NCI-H1436 treated with DMSO at 0.1 percent for 48 hours (cell line): ENCODE measurements around the gene ZNF620.
A peak's percentile ranks its signal among the peaks of the same experiment; 100 is the strongest.
"Not testable (repeated sequence)": the region's sequence is repeated elsewhere in the genome, so short reads cannot be mapped to it uniquely, and the experiment has no call there.

Source experiments
- DNase-seq: peaks from one replicate; lab custom pipeline; 2025; lab: John Stamatoyannopoulos, UW

ZNF620 gene

GRCh38 chr3:40505599-40506462 lies at the start of gene ZNF620:
TSS of gene ZNF620 (plus strand) at chr3:40506039. CDS start at chr3:40506353, 314 bp downstream.
- DNase-seq, result no peak

DNA sequence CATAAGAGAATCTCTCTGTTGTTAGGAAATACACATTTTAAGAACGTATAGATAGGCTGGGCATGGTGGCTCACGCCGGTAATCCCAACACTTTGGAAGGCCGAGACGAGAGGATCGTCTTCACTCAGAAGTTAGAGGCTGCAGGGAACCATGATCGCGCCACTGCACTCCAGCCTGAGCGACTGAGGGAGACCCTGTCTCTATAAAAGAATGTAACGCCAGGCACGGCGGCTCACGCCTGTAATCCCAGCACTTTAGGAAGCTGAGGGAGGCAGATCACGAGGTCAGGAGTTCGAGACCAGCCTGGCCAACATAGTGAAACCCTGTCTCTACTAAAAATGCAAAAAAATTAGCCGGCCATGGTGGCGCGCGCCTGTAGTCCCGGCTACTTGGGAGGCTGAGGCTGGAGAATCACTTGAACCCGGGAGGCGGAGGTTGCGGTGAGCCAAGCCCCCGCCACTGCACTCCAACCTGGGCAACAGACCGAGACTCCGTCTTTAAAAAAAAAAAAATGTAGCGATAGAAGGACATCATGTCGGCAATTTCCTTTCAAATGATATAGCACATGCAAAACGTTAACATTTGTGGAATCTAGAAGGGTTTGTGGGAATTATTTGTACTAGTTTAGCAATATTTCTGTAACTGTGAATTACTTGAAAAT lies 49.4 kb upstream of the ZNF620 start:
- no peak for DNase-seq

DNA sequence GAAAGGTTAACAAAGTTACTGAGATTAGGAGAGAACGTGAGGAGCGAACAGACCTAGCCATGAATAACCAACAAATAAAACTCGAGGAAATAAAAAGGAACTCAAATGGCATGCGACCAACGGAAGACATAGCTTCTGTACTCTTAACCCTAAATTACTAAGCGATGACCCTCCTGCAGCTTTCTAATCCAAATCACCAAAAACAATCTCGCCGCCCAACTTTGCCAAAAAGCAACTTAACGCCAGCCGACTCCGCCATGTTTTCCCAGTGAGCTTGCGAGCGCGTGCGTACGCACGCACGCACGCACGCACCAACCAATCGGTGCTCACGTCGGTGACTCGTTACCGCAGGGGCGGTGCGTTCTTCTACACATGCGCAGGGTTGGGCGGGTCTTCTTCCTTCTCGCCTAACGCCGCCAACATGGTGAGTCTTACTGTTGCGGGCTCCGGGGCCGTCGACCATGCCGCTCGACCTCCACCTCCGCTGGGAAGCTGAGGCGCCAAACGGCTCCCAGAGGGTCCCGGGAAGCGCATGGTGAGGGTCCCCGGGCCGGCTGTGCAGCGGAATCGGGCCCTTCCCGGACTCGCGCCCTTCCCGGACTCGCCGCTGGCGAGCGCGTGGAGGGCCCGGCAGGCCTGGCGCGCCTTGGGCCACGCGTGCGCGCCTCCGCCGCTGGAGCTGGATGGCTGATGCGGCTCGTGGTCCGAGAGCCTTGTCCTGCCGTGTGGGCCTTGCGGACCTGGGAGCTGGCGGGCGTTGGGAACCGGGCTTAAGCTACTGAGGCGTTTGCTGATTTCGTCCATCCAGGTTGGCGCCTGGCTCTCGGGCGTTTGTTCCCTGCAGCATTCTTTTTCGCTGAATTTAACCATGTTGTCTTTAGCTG lies 48.7 kb upstream of the ZNF620 start, which contains the start of gene RPL14:
Gene RPL14 (plus strand): TSS at position 400 of the 884 bp plus-strand sequence. CDS start 133 bp downstream, at position 533.
- peak; percentile 42 for DNase-seq

- no peak for DNase-seq
These were observed 47.4 kb upstream of the ZNF620 start for GRCh38 chr3:40458473-40458872.

GRCh38 chr3:40460481-40460880 lies 45.4 kb upstream of the ZNF620 start:
- DNase-seq, result not testable (repeated sequence)

- DNase-seq, result no peak
These were observed 44.7 kb upstream of the ZNF620 start for GRCh38 chr3:40461161-40461560.

- not testable (repeated sequence) for DNase-seq
These were observed 43.0 kb upstream of the ZNF620 start for GRCh38 chr3:40462838-40463237.

GRCh38 chr3:40463579-40463978 lies 42.3 kb upstream of the ZNF620 start:
- no peak for DNase-seq

DNA sequence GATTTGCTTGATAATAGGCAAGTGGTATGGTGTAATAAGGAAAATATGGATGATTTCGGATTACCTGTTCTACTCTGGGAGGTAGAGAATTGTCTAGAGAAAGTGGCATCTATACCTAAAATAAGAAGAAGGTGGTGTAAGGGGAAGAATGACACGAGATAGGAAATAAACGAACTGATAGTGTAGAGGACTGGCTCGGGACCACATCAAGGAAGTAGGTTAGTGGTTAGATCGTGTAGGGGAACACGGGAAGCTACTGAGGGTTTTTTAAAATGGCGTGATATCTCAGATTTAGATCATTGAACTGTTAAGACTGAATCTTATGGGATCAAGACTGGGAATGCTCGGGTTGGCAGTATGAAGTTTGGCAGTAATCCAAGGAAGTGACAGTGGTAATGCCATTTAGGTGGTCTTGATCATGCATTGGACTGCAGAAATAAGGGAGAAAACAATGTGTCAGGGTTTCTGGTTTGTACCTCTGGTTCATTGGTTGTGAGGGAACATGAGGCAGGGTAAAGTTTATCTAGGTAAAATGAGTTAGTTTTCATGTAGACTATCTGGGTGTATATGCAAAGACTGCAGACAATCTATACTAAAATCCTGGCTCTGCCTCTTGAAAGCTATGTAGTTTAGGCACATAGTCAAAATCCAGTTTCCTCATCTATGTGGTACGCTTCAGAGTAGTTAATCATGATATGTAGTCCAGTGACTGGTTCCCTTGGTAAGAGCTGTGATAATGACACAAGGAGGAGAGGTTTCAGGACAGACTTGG lies 41.3 kb upstream of the ZNF620 start:
- no peak for DNase-seq

DNA sequence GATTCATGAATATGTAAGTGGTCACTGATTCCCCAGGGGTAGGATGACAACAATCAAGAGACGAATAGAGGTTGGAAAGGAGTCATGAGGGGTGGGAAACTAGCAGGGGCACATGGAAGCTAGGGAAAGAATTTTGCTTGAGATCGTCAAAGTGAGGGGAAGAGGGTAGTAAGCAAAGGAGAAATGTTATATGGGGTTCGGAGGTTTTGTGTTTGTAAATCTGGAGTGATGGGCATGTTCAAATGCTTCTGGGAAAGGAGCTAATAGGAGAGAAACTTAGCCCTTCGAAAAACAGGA lies 40.8 kb upstream of the ZNF620 start:
- DNase-seq, result no peak

- DNase-seq, result no peak
These were observed 40.4 kb upstream of the ZNF620 start for GRCh38 chr3:40465456-40465855.

GRCh38 chr3:40468018-40468417 lies 37.8 kb upstream of the ZNF620 start:
- DNase-seq, result no peak

- DNase-seq, result no peak
These were observed 35.1 kb upstream of the ZNF620 start for GRCh38 chr3:40470701-40471100.

DNA sequence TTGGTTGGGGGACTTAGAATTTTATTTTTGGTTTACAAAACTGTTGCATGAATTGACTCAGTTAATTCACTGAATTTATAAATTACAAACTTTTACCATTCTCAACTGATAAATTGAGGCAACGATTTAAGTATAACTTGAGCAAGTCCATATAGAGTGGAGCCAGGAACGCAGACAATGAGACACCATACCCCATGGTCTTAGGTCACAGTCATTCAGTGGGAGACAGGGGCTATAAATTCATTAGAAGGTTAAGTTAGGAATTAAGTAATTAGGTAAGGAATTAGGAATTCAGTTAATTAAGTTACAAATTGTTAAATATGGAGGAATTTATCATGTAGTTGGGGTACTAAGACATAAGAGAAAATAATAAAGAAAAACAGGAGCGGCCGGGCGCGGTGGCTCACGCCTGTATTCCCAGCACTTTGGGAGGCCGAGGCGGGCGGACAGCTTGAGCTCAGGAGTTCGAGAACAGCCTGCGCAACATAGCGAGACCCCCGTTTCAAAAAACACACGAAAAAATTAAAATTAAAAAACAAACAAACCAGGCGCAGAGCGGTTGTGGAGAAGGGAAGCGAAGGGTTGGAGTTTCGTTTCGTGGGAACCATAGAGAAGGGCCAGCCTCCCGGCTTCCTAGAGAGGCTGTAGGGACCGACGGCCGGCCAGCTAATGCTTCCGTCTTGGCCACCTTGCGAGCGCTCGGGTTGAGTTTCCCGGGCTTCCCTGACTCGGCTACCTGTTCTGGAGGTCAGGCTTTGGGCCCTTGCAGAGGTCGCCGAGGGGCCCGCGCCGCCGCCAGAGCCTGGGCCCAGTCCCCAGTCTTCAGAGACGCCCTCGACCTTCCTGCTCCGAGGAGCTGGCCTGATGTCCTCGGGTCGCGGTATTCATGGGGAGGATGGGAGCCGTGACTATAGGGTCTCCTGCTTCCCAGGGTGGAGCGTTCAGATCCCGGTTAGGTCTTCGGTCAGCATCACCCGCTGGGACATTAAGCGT lies 29.1 kb upstream of the ZNF620 start, which contains the start of gene ZNF619:
Gene ZNF619 (plus strand): TSS at position 645 of the 993 bp plus-strand sequence. CDS start 858 bp downstream, outside the sequence.
- no peak for DNase-seq

- DNase-seq, result no peak
These were observed 28.2 kb upstream of the ZNF620 start for GRCh38 chr3:40477666-40478065.

GRCh38 chr3:40487172-40487571 lies 18.7 kb upstream of the ZNF620 start:
- DNase-seq, result no peak

- DNase-seq, result no peak
These were observed 14.9 kb upstream of the ZNF620 start for GRCh38 chr3:40490916-40491315.

- DNase-seq, result no peak
These were observed 11.1 kb upstream of the ZNF620 start for GRCh38 chr3:40494698-40495097.

DNA sequence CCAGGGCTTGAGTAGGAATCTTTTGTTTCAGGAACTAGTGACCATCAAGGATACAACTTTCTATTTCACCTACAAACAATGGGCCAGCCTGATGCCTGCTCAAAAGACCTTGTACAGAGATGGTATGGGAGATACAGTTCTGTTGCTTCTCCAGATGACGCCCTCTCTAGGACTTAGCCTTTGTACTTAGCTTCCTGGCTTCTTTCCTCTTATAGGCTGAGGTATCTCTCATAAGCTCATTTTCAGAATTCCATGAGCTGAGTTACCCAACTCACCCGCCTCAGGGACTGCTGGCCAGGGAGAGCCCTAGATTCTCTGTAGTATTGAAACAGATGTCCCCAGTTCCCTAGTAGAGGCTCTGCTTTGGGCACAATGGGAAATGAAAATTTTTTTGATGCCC lies 8.6 kb upstream of the ZNF620 start:
- no peak for DNase-seq

- no peak for DNase-seq
These were observed 5.9 kb upstream of the ZNF620 start for GRCh38 chr3:40499952-40500351.
